Uterus (tissue), 2 donors: ENCODE data around the gene MAP4K4.

Source experiments
- POLR2A ChIP-seq, 2 donors: fragments of 450-650 bp; IDR thresholded peaks; one replicate each; pipeline ENCODE4 v1.6.1; 2016; ENCODE audit warnings: antibody characterized with exemption in 2 of 2, mild to moderate bottlenecking in 1 of 2, moderate library complexity in 1 of 2
- TF ChIP-seq, protein P1 (sequence below), 4 experiments: fragments of 200-600 bp in 2 of 4; fragments of 450-650 bp in 2 of 4; sonication (generic) in 2 of 4; IDR thresholded peaks; one replicate each; pipeline ENCODE4 v1.5.1; 2016 to 2019; ENCODE audit warnings: antibody characterized with exemption in 4 of 4, mild to moderate bottlenecking in 2 of 4, moderate library complexity in 1 of 4

DNA sequence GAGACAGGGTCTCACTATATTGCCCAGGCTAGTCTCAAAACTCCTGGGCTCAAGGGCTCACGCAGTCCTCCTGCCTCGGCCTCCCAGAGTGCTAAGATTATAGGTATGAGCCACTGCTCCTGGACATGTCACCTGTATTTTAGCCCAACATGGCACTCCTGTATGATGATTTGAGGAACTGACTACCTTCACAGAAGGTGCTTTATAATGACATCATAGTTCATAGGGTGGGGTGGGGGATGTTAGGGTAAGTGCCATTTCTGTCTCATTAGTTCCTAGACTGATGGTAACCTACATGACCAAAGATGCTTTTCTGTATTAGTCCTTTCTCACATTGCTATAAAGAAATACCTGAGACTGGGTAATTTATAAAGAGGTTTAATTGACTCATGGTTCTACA is 109.7 kb downstream of the MAP4K4 start:
- TF ChIP-seq, protein P1, sequence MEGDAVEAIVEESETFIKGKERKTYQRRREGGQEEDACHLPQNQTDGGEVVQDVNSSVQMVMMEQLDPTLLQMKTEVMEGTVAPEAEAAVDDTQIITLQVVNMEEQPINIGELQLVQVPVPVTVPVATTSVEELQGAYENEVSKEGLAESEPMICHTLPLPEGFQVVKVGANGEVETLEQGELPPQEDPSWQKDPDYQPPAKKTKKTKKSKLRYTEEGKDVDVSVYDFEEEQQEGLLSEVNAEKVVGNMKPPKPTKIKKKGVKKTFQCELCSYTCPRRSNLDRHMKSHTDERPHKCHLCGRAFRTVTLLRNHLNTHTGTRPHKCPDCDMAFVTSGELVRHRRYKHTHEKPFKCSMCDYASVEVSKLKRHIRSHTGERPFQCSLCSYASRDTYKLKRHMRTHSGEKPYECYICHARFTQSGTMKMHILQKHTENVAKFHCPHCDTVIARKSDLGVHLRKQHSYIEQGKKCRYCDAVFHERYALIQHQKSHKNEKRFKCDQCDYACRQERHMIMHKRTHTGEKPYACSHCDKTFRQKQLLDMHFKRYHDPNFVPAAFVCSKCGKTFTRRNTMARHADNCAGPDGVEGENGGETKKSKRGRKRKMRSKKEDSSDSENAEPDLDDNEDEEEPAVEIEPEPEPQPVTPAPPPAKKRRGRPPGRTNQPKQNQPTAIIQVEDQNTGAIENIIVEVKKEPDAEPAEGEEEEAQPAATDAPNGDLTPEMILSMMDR (IDR thresholded peaks at IDR 0.05) = no peak
- TF ChIP-seq POLR2A (IDR thresholded peaks at IDR 0.05) = no peak
